Upper lobe of left lung (tissue), 6 donors: Measurements from ENCODE around the gene RFTN1. TPM values are rescaled to one million over a fixed set of nuclear protein-coding genes. Genes with fewer than 3 reads are reported as not detected.

Experiments used
- ATAC-seq, 2 donors: fragments of 200-7000 bp; cut with Tn5 transposase; one replicate each; pipeline ENCODE4 v1.9.1; 2022; ENCODE audit warnings: mild to moderate bottlenecking in 2 of 2, moderate library complexity in 2 of 2; ENCODE audit not compliant: low FRiP score in 2 of 2
- DNase-seq, 2 donors: peaks; one replicate each; pipeline ENCODE4 v3.0.0-alpha.2; 2019 to 2020
- H3K27ac ChIP-seq, 4 donors: fragments of 200-600 bp; sonication (generic); one replicate each; pipeline ENCODE4 v1.5.1; 2016 to 2019
- H3K27me3 ChIP-seq, 4 donors: fragments of 200-600 bp; sonication (generic); one replicate each; pipeline ENCODE4 v1.5.1; 2017 to 2019
- H3K36me3 ChIP-seq, 4 donors: fragments of 200-600 bp; sonication (generic); one replicate each; pipeline ENCODE4 v1.5.1; 2016 to 2019
- H3K4me1 ChIP-seq, 4 donors: fragments of 200-600 bp; sonication (generic); one replicate each; pipeline ENCODE4 v1.5.1; 2018 to 2019
- H3K4me3 ChIP-seq, 4 donors: fragments of 200-600 bp; sonication (generic); one replicate each; pipeline ENCODE4 v1.5.1; 2017 to 2019; ENCODE audit warnings: mild to moderate bottlenecking in 2 of 4, moderate library complexity in 1 of 4
- H3K9me3 ChIP-seq, 4 donors: fragments of 200-600 bp; sonication (generic); one replicate each; pipeline ENCODE4 v1.5.1; 2018 to 2019
- EP300 ChIP-seq, 4 donors: sonication (generic); formaldehyde crosslinking; IDR thresholded peaks; one replicate each; pipeline ENCODE4 v1.5.1; 2017; ENCODE audit warnings: antibody characterized with exemption in 4 of 4, control low read depth in 2 of 4
- POLR2A ChIP-seq, 4 donors: fragments of 450-650 bp; IDR thresholded peaks; one replicate each; pipeline ENCODE4 v1.5.1; 2016 to 2017; ENCODE audit warnings: antibody characterized with exemption in 4 of 4, mild to moderate bottlenecking in 2 of 4
- POLR2AphosphoS5 ChIP-seq, 2 donors: sonication (generic); formaldehyde crosslinking; IDR thresholded peaks; one replicate each; pipeline ENCODE4 v1.5.1; 2017; ENCODE audit warnings: antibody characterized with exemption in 2 of 2
- WGBS, 2 donors: methylation state at CpG; one replicate each; pipeline ENCODE4 v1.1.5; 2017 to 2018; 5-methylcytosine and 5-hydroxymethylcytosine counted together
- total RNA-seq, 6 donors: library from RNA; depleted of rRNA in 4 of 6; stranded (reverse); fragments of >200 nt in 4 of 6; gene quantifications; one replicate each; pipeline versions ENCODE4 v1.1.0 to v1.2.1, GENCODE V29; 2016 to 2021
- TF ChIP-seq, protein P1 (sequence below), 6 experiments: fragments of 450-650 bp in 4 of 6; fragments of 200-600 bp in 2 of 6; sonication (generic) in 2 of 6; IDR thresholded peaks; one replicate each; pipeline ENCODE4 v1.5.1; 2016 to 2019; ENCODE audit warnings: antibody characterized with exemption in 6 of 6
- donor health status: DM: no; HTN: no; CAD: no; lungs with moderate emphysema.
- donor health status: DM: no; HTN: yes; CAD: no; lungs with severe emphysema.

Gene RFTN1
- total RNA-seq, 6 donors from 2014 or later = 62.1 to 121 (median 76.1) TPM

DNA sequence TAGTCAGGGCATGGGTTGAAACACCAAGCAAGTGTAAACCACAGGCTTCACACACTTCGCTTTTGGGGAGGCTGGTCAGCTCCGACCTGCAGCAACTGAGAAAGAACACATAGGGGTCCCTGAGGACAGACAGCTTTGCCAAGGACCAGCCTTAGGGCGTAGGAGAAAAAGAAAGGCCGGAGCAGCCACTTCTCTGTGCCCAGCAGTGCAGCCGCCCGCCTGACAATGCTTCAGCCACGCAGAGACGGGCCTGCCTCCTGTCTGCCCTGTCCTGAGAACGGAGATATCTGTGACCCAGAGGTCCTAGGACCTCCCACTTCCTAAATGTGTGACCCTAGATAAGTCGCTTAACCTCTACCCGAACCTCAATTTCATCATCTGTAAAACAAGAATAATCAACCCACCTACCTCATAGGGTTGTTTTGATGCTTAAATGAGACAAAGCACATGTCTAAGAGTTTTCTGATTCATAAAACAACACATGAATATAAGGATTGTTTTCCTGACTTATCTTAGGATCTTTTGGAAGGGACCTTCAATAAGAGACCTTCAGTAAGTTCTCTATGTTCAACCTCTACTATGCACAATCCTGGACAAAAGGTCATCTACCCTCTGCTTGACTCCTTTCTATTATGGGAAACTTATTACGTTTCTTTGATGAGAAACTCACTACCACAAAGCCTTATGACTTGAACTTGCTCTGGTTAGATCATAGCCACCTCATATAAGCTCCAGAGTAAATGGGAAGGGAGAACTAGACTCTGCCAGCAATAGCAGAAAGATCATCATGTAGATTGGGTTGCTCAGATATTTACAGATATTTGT is 32.9 kb upstream of the RFTN1 start:
- Histone ChIP-seq H3K4me1 (peaks cover 5 to 11% (median 9%) of the 10 kb centered on the region in 4 donors), H3K36me3 (no peaks in the 10 kb centered on the region), H3K27ac (peak overlapping the region in 2 of 4 donors; percentile 43 to 48), H3K9me3 (no peaks in the 10 kb centered on the region), H3K27me3 (no peaks in the 10 kb centered on the region), H3K4me3 (no peak overlapping the region)
- ATAC-seq (no peak), DNase-seq (peak in 1 of 2 donors; percentile 38)
- TF ChIP-seq EP300 (IDR thresholded peaks at IDR 0.05) = no peak
- no peak for TF ChIP-seq POLR2A (IDR thresholded peaks at IDR 0.05)
- TF ChIP-seq, protein P1, sequence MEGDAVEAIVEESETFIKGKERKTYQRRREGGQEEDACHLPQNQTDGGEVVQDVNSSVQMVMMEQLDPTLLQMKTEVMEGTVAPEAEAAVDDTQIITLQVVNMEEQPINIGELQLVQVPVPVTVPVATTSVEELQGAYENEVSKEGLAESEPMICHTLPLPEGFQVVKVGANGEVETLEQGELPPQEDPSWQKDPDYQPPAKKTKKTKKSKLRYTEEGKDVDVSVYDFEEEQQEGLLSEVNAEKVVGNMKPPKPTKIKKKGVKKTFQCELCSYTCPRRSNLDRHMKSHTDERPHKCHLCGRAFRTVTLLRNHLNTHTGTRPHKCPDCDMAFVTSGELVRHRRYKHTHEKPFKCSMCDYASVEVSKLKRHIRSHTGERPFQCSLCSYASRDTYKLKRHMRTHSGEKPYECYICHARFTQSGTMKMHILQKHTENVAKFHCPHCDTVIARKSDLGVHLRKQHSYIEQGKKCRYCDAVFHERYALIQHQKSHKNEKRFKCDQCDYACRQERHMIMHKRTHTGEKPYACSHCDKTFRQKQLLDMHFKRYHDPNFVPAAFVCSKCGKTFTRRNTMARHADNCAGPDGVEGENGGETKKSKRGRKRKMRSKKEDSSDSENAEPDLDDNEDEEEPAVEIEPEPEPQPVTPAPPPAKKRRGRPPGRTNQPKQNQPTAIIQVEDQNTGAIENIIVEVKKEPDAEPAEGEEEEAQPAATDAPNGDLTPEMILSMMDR (IDR thresholded peaks at IDR 0.05) = no peak
- 74 to 84% methylated on average over 7 to 12 of the region's 12 CpGs for whole genome bisulfite sequencing, 2 donors

DNA sequence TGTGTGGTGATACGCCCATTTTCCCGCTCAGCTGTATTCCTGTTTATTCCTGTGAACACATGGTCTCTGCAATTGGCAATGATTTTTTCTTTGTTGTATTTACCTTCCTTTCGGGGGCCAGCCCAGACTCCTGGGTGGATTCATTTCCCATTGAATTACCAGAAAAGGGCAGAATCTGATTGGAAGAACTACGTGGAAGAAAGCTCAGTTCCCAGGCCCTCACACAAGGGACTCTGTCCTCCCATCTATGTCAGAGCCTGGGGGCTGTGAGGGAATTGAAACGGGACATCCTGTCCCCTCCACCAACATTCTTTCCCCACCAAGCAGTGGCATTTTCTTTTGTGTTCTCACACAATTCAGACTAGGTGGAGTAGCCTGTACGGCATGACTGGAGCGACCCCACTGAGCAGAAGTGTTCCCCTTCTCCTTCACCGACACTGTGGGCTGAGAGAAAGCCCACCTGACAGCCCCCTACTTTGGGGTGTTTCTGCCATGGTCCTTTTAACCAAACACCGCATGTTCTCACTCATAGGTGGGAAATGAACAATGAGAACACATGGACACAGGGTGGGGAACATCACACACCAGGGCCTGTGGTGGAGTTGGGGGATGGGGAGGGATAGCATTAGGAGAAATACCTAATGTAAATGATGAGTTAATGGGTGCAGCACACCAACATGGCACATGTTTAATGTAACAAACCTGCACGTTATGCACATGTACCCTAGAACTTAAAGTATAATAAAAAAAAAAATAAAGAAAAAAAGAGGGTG is 32.1 kb upstream of the RFTN1 start:
- Histone ChIP-seq H3K4me3 (no peak overlapping the region), H3K27ac (peak overlapping the region in 3 of 4 donors; percentile 26 to 48 (median 43)), H3K27me3 (no peaks in the 10 kb centered on the region), H3K36me3 (no peaks in the 10 kb centered on the region), H3K9me3 (no peaks in the 10 kb centered on the region), H3K4me1 (peaks cover 5 to 10% (median 6%) of the 10 kb centered on the region in 4 donors)
- WGBS, 2 donors = 69 to 72% methylated on average over 9 to 10 of the region's 10 CpGs
- ATAC-seq (no peak), DNase-seq (no peak)
- TF ChIP-seq EP300 (IDR thresholded peaks at IDR 0.05) (peak in 2 of 4 donors; percentile 27 to 34), POLR2A (IDR thresholded peaks at IDR 0.05) (no peak), POLR2AphosphoS5 (IDR thresholded peaks at IDR 0.05) (peak in 1 of 2 donors; percentile 12)
- TF ChIP-seq, protein P1 (IDR thresholded peaks at IDR 0.05) = no peak

DNA sequence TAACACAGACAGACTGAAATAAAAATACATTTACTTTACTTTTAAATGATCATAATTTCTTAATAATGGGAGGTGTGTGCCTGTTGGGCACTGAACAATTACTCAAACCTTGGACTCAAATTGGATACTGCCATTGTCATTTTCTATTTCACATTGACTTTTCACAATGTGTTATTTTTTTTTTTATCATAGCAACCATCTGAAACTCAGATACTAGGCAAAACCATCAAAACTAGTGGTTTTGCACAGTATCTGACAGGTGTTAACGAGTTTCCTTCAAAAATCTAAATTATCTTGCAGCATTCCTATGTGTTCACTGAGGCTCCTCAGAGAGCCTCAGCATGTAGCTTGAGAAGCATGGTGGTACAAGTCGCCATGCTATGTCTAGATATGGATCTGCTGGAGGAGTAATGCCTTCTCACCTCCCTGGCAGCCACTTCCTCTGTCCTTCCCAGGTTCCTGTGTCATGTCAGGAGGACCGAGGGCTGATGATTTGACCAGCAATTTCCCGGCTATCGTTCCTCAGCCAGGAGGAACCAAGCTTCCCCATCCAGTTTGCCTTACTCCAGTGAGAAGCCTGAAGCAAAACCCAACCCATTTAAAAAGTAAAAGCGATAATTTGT is 29.9 kb upstream of the RFTN1 start:
- ATAC-seq (no peak), DNase-seq (no peak)
- peaks cover 0 to 12% (median 4%) of the 10 kb centered on the region in 4 donors for H3K4me1 ChIP-seq
- H3K4me3 ChIP-seq = no peak overlapping the region
- WGBS, 2 donors = 77% methylated on average over 6 of the region's 6 CpGs
- H3K9me3 ChIP-seq = no peaks in the 10 kb centered on the region
- no peaks in the 10 kb centered on the region for H3K36me3 ChIP-seq
- H3K27me3 ChIP-seq = no peaks in the 10 kb centered on the region
- TF ChIP-seq POLR2A (IDR thresholded peaks at IDR 0.05) = no peak
- no peak for TF ChIP-seq EP300 (IDR thresholded peaks at IDR 0.05)
- TF ChIP-seq, protein P1 (IDR thresholded peaks at IDR 0.05) = no peak
- TF ChIP-seq POLR2AphosphoS5 (IDR thresholded peaks at IDR 0.05) = no peak
- H3K27ac ChIP-seq = no peak overlapping the region

DNA sequence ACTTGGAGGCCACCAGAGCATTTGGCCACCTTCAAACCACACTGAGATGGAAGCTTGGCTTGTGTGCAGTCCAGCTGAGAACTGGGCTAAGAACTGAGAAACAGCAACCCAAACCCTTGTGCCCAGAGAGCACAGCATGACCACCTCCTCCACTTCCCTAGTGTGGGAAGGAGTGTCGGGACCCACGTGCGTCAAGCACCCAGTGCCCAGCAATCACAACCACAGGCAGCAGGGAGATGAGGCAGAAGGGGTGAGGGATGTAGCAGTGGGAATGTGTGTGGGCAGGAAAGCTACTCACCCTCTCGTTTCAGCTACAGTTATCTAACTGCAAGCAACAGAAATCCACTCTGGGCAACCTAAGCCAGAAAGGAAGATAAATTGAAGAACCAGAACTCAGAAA is 25.0 kb upstream of the RFTN1 start:
- Histone ChIP-seq H3K9me3 (no peaks in the 10 kb centered on the region), H3K36me3 (no peaks in the 10 kb centered on the region), H3K4me3 (no peak overlapping the region), H3K4me1 (peaks cover 0 to 4% (median 0%) of the 10 kb centered on the region in 4 donors), H3K27me3 (no peaks in the 10 kb centered on the region), H3K27ac (no peak overlapping the region)
- DNase-seq = no peak
- WGBS, 2 donors = 62 to 84% methylated on average over 4 of the region's 4 CpGs
- ATAC-seq = no peak
- TF ChIP-seq, protein P1 (IDR thresholded peaks at IDR 0.05) = no peak
- TF ChIP-seq POLR2A (IDR thresholded peaks at IDR 0.05) = no peak
- no peak for TF ChIP-seq EP300 (IDR thresholded peaks at IDR 0.05)
- TF ChIP-seq POLR2AphosphoS5 (IDR thresholded peaks at IDR 0.05) = no peak
